ENCODE measurements around the gene PRRT1B.

- TF ChIP-seq CTCF (IDR thresholded peaks at IDR 0.05): no peak
- no peak for TF ChIP-seq POLR2A (IDR thresholded peaks at IDR 0.05)
Measured at GRCh38 chr9:131499254-131499767, 46.0 kb upstream of the PRRT1B start.

Data from right lobe of liver (tissue), 4 donors.